ENCODE results near the gene C14orf132. TPM values are rescaled to one million over a fixed set of nuclear protein-coding genes. Genes with fewer than 3 reads are reported as not detected.

The C14orf132 gene
- total and polyA plus RNA-seq, 8 donors, result 4.6 to 22.8 (median 11.6) TPM

GRCh38 chr14:96117101-96117897, 78.1 kb downstream of the C14orf132 start:
- H3K27ac ChIP-seq, result no peak overlapping the region
- WGBS, 5 donors, result 66 to 75% (median 69%) methylated on average over 7 of the region's 7 CpGs
- peaks cover 0 to 6% (median 0%) of the 10 kb centered on the region in 4 donors for H3K9me3 ChIP-seq

GRCh38 chr14:96117960-96118359, 78.8 kb downstream of the C14orf132 start:
- no peak for DNase-seq
- H3K4me3 ChIP-seq, result no peak overlapping the region
- peaks cover 0 to 5% (median 0%) of the 10 kb centered on the region in 4 donors for H3K4me1 ChIP-seq
- H3K9me3 ChIP-seq, result peaks cover 0 to 6% (median 0%) of the 10 kb centered on the region in 4 donors
- intact Hi-C loops (cut with DNase I; ENCODE audit: low total_unique reads), result no loop called here
- 84 to 89% (median 86%) methylated on average over 6 of the region's 6 CpGs for WGBS, 5 donors
- H3K27me3 ChIP-seq, result peaks cover 0 to 4% (median 0%) of the 10 kb centered on the region in 3 donors
- no peak for TF ChIP-seq CTCF (IDR thresholded peaks at IDR 0.05)
- TF ChIP-seq EP300 (IDR thresholded peaks at IDR 0.05), result no peak
- no peak overlapping the region for H3K27ac ChIP-seq
- H3K36me3 ChIP-seq, result no peaks in the 10 kb centered on the region

More at GRCh38 chr14:96117101-96117897, 78.1 kb downstream of the C14orf132 start:
- H3K36me3 ChIP-seq, result no peaks in the 10 kb centered on the region
- DNase-seq, result peak in 1 of 2 donors; percentile 48
- intact Hi-C loops (cut with DNase I; ENCODE audit: low total_unique reads), result no loop called here
- H3K4me1 ChIP-seq, result peaks cover 0 to 5% (median 0%) of the 10 kb centered on the region in 4 donors
- peaks cover 0 to 4% (median 0%) of the 10 kb centered on the region in 3 donors for H3K27me3 ChIP-seq
- no peak overlapping the region for H3K4me3 ChIP-seq
- no peak for TF ChIP-seq EP300 (IDR thresholded peaks at IDR 0.05)
- no peak for TF ChIP-seq POLR2A (IDR thresholded peaks at IDR 0.05)
- no peak for TF ChIP-seq POLR2AphosphoS5 (IDR thresholded peaks at IDR 0.05)
- TF ChIP-seq CTCF (IDR thresholded peaks at IDR 0.05), result no peak

- TF ChIP-seq POLR2AphosphoS5 (IDR thresholded peaks at IDR 0.05) (no peak), EP300 (IDR thresholded peaks at IDR 0.05) (no peak), CTCF (IDR thresholded peaks at IDR 0.05) (no peak), POLR2A (IDR thresholded peaks at IDR 0.05) (no peak)
- Histone ChIP-seq H3K27me3 (peaks cover 0 to 4% (median 0%) of the 10 kb centered on the region in 3 donors), H3K4me3 (no peak overlapping the region), H3K36me3 (no peaks in the 10 kb centered on the region), H3K27ac (no peak overlapping the region), H3K9me3 (peaks cover 0 to 6% (median 0%) of the 10 kb centered on the region in 4 donors), H3K4me1 (peaks cover 0 to 5% (median 0%) of the 10 kb centered on the region in 4 donors)
- intact Hi-C loops (cut with DNase I; ENCODE audit: low total_unique reads), result no loop called here
- DNase-seq, result no peak
- 83 to 91% (median 86%) methylated on average over 3 of the region's 3 CpGs for WGBS, 5 donors
Measured at GRCh38 chr14:96118391-96118790, 79.2 kb downstream of the C14orf132 start.

GRCh38 chr14:96119947-96120346, 80.8 kb downstream of the C14orf132 start:
- no peaks in the 10 kb centered on the region for H3K36me3 ChIP-seq
- H3K9me3 ChIP-seq, result peaks cover 0 to 6% (median 0%) of the 10 kb centered on the region in 4 donors
- 75 to 89% (median 76%) methylated on average over 2 of the region's 2 CpGs for WGBS, 5 donors
- H3K27me3 ChIP-seq, result peaks cover 0 to under 1% (median 0%) of the 10 kb centered on the region in 3 donors
- H3K27ac ChIP-seq, result no peak overlapping the region
- DNase-seq, result no peak
- no peak overlapping the region for H3K4me3 ChIP-seq
- intact Hi-C loops (cut with DNase I; ENCODE audit: low total_unique reads), result no loop called here
- TF ChIP-seq EP300 (IDR thresholded peaks at IDR 0.05) (no peak), POLR2A (IDR thresholded peaks at IDR 0.05) (no peak), CTCF (IDR thresholded peaks at IDR 0.05) (no peak), POLR2AphosphoS5 (IDR thresholded peaks at IDR 0.05) (no peak)
- H3K4me1 ChIP-seq, result peaks cover 0 to 5% (median 0%) of the 10 kb centered on the region in 4 donors
